ENCODE measurements around the gene PI4KA.
"Not testable (repeated sequence)": the region's sequence is repeated elsewhere in the genome, so short reads cannot be mapped to it uniquely, and the experiment has no call there.

The PI4KA gene

DNA sequence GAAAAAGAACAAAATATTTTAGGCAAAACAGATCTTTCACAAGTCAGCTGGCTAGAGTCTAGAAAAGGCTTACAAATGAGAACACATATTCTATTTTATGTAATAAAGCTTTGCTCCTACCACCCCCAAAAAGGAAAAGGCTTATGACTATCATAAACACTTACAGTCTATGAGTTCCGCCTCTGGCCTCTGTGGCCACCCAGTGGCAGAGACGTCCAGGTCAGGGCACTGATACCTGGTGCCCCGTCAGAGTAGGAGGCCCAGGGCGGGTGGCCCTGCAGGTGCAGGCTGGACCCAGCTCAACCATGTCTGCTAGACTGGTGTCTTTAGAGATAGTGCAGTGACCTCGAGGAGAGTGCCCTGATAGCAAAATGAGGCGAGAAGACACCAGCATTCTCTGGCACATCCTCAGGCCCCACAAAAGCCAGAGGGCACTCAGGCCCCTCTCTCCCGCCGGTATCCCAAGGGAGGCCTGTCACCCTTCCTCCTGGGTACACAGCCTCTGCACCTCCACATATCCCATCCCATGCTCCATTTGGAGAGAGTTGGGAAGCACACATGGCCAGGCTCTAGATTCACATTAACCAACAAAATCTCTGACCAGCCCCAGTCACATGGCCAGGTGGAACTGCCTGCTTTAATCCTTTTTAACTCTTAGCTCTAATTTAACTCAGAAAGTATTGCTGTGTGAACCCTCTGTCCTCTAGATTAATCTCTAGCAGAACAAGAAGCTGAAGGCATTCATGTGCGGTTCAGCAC is 112.0 kb downstream of the PI4KA start:
- no peak for DNase-seq

DNA sequence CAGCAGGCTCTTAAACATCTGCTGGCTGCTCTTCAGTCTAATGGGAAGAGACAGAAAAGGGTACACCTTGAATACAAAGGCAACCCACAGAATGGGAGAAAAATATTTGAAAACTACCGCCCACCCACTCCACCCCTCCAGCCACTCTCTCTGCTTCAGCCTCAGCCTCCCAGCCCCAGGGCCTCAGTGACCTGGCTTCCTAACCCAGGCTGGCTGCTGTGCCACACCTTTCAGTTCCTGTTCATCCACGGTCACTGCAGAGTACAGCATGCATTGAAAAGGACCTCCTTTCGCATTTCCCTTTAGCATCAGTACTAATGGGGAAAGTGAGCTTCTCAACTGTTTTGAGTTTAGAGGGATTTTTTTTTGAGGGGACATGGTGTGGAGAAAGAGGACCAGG is 113.5 kb downstream of the PI4KA start:
- DNase-seq: no peak

DNA sequence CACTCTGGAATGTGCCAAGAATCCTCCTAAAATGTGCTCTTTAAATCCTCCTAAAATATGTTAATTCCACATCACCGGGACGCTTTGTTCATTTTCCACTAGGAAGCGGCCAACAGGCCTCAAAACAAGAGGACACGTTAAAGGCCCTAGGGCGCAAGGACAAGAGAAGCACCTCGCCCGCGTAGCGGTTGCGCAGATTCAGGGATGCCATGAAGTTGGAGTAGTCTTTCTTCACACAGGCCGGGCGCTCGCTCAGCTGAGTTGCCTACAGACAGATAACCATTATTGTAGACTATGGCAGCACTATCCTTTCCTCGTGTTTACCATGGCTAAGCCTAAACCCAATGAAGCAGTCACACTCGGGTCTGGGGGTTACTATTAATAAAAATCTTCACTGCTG is 114.2 kb downstream of the PI4KA start:
- no peak for DNase-seq

DNA sequence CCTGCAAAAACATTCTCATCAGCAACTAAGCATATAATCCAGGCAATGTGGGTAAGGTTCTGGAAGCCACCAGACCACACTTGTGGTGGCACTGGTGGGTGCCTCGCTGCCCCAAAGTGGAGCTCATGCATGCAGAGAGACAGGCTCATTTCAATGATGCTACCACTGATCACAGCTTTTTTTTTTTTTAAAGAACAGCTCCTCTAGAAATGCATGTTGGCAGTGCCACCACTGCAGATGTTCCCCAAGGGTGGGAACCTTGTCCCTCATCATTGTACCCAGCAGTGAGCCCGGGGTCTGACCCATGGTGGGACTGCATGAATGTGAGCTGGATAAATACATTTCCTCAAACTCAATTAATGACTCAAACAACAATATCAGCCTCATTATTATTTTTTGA is 115.8 kb downstream of the PI4KA start:
- no peak for DNase-seq

DNA sequence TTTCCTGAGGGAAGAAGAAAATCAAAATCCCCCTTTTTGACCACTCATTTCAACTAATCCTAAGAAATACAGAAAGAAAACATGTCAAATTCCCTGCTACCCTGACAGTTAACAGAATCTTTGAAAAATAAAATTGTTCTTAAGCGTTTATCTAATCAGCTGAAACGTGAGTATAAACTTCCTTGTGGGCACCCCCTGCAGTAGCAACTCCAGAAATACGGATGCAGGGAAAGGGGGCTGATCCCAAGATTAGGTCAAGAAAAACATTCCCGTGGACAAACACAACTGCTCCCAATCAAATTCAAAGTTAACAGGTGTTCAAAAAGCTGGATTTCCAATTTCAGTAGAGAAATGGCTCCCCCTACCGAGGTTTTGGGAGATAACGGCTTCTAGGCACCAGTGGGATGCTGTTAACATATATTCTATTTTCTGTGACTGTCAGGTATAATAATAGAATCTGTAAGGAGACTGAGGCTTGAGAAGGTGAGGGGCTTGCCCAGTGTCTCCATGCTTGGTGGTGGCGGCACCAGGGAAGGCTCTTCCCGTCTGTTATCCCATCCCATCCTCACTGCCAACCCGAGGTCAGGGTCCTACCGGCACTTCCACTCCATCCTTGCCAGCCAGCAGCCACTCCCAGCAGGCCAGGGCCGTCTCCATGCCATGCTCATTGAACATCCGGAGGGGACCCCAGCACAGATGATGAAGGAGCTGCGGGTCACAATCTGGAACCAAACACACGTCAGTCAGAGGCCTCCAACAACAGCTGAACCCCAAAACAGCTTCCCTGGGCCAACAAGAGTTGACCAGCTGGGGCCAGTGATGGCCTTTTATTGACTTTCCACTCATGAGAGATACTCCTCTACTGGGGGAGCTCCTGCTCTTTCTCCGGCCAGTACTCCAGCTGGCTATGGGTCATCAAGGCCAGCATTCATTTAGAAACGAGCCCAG is 116.7 kb downstream of the PI4KA start:
- DNase-seq: peak; percentile 45

DNA sequence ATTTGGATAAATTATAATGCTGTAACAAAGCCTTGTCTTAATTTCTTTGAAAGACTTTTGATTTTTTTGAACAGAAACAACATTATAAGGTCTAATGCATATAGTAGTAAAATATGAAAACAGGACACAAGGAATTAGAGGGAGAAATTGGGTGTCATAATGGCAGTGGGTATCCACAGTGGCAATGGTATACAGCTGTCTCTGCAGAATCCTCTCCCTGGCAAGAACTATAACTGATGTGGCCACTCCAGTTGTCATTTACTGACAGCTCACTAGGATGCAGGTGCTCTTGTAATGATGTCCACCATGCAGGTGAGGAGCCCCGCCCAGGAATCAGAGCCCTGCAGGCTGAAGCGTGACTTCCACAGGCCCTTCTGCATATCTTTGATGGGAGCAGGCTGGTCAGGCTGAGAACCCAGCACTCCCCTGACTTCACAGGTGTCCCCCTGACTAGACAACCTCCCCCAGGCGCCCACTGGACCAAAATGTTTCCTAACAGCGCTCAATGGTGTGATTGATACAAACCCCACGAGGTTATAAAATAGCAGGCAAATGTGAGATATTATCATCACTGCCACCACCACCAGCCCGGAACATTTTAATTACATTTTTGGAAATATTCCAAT is 117.5 kb downstream of the PI4KA start:
- DNase-seq: no peak

DNA sequence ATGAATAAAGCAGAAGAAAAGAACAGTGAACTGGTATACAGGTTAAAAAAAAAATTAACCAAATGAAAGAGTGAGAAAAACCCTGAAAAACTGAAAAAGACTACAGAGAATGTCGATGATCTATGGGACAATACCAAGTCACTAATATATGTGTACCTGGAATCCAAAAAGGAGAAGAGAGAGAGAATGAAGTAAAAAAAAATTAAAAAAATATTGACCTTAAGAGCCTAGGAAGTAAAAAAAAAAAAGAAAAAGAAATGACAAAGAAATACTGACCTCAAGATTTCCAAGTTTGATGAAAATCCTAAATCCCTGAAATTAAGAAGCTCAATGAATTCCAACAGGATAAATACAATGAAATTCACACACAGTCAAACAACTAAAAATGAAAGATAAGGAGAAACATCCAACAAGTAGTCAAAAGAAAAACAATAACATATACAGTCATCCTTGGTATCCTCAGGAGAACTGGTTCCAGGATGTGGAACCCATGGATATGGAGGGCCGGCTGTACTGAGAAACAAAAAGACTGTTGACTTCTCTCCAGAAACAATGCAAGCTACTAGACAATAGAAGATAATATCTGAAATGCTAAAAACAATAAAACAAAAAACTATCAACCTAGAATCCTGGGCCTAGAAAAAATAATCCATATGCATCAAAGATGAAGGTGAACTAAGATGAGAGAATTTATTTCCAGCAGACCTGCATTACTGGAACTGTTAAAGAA is 118.2 kb downstream of the PI4KA start:
- no peak for DNase-seq

DNA sequence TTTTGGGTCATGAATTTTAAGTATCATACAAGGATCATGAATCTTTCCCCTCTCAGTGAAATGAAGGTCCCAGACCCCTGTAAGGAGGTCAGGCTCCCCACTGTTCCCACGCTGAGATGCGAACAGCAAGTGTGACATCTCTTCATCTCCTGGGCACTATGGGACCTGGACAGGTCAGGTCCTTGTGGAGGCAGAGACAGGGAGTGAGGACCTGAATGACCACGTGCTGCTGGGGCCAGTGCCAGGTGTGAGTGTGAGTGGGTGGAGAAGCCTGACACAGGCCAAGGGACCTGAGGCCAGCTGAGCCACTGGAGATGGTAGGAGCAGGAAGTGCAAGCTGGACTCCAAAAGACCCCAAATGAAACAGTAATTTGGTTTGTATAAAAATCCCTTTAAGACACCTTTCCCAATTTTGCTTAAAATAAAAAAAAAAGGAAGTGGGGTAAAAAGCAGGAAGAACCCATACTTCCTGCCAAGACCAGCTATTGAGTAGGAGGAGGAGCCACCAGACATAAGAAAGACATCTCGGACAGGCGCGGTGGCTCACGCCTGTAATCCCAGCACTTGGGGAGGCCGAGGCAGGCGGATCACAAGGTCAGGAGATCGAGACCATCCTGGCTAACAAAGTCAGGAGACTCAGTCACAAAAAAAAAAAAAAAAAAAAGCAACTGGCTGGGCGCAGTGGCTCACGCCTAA is 120.1 kb downstream of the PI4KA start:
- DNase-seq: peak; percentile 50

DNA sequence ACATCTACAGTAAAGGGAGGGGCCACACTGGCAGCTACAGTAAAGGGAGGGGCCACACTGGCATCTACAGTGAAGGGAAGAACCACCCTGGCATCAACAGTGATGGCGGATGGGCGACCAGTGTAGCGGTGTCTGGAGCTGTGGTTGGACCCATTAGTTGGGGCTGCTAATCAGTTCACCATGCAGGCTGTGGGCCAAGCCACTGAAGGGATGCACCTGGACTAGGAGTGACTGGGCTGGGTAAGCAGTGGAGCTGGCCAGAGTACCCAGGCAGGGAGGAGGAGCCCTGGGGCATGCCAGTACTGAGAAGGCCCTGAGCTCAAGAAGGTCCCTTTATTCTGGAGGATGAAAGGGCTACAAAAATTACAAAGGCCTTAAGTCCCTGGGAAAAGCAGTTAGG is 121.7 kb downstream of the PI4KA start:
- DNase-seq: not testable (repeated sequence)

DNA sequence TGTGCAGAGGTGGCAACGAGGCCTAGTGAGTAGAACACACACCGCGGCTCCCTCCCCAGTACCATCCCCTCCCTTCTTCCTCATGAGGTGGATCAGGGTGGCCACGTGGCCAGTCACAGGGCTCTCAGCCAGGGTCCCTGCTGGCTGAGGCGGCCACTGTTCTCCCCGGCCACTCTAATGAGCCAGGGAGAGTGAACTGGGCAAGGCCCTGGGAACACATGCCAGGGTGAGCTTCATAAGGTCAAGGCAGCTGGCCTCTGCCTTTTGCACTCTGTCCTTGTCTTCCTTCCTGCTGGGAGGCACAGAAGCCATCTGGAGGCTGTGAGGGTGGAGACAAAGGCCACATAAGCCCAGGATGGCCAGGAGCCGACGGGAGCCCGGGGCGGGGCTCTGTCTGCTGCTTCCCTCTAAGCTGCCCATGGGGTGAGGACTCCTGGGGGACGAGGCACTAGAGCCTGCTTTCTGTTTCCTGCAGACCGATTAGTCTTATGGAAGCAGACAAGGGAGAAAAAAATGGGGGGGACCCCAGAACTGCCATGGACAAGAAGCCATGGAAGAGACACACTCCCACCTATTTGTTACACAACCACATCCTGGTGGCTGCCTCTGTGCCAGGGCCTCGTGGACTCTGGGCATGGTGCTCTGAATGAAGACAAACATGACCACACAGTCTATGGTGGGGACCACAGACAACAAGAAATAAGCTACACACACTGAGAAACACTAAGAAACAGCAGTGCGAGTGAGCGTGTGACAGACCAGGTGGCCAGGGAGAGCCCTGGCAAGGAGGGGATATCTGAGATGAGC is 123.1 kb downstream of the PI4KA start:
- DNase-seq: not testable (repeated sequence)

DNA sequence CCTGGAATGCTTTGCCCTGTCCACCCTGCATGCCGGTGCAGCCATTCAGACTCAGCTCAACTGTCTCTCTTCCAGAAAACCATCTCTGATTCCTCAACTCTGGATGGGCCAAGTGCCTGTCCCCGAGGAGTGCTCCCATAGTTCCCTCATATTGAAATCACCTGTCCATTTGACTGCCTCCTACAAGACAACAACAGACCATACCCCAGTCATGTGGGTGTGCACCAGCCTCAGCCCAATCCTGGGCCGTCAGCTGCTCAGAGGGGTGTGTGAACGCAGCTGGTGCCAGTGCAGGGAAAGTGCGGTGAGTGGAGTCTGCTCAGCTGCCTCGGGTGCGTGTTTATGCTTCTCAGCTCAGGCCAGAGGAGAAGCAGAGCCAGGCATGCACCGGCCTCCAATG is 126.2 kb downstream of the PI4KA start:
- DNase-seq: not testable (repeated sequence)

DNA sequence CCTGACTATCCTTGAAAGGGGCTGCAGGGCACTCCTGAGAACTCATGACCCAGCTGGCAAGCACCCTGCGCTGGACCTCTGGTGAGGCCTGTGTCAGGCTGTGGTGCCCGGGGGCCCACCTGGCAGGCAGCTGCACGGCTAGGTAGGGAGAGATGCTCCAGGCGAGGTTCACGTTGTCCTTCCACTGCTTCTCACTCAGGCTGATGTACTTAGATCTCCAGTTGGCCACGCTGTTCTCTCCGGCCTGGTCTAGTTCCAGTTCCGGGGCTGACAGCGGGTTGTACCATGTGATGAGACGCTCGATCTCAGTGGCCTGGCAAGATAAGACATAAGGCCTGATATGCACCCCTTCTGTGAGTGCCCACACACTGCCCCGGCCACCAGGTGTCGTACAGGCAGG is 129.4 kb downstream of the PI4KA start:
- DNase-seq: no peak

DNA sequence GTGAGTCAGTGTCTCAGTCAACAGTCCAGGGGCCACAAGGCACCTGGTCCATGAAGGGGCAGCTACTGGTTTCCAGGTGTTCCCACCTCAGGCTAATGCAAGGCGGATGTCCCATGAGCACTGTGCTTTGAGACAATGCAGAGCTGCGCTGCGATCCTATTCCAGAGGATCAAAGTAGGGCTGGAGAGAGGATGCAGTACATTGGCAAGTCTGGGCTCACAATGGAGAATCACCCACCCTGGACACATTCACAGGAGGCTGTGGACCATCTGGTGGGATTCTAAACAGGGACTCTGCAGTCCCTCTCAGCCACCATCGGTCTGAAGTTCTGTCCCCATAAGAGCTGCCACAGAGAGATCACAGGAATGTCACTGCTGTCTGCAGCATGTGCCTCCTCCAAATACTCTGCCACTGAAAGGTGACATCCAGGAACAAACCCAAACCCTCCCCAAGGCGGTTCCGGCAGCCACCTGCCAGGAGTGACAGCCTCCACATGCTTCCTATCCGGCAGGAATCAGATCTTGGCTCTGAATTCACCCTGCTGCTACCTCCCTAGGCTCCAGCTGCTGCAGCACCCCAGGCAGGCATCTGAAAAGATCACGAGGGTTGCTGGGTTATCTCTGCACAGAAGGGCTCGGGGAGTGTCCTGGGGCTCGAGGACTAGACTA is 130.0 kb downstream of the PI4KA start:
- DNase-seq: no peak

DNA sequence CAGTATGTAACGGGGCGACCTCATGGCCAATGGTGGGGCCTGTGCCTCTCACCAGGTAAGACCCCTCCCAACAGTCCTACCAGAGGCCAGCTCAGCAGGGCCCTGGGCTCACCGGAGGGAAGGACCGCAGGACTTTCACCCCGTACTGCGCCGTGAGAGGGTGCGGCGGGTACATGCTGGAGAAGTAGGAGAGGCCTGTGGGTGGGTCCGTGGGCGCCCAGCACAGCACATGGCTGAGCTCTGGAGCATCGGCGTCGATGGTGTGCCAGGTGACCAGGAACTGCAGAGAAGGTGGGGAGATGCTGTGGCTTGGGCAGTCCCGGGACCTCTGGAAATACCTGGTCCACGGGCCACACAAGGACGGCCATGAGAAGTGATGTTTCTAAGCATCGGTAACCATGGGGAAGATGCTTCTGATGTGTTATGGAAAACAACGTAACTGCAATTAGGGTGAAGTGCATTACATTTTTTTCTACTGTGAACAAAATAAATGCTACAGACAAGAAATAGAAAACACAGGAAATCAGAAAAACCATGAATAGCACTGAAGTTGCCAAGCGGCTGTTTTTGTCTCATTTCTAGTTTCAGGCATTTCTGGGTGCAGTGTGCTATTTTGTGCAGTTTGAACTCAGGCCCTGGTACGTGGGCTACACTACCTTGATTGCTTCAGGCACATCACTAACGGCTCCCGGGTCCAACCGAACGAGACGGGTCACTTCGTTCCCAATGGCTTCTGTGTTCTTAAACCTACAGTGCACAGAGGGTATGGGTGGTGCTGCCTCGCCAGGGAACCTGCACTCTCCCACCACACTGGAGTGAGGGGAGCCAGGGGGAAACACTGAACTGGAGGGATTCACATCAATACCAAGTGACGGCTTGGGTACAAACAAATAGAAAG is 131.2 kb downstream of the PI4KA start:
- DNase-seq: no peak

DNA sequence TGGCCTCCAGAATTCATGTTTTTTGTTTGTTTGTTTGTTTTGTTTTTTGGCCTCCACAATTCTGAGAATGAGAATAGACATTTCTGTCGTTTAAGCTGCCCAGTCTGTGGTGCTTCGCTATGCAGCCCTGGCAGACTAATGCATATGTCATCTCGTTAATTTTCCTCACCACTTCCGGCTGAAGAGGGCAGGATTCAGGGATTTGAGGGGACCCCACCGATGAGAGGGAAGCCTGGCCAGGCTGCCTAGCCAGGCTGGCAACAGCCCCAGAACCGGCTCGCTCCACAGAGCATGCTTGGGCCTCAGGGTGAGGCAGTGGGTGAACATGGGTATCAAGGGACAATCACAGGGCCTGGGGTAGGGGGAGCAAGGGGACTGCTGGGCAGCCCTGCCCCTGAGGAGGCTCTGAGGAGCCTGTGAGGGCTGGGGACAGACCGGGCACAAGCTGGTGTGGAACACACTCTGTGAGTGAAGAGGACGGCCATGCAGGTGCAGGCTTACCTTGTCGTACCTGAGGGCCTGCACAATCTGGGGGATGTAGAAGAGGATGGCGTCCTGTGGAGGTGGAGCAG is 132.5 kb downstream of the PI4KA start:
- no peak for DNase-seq

DNA sequence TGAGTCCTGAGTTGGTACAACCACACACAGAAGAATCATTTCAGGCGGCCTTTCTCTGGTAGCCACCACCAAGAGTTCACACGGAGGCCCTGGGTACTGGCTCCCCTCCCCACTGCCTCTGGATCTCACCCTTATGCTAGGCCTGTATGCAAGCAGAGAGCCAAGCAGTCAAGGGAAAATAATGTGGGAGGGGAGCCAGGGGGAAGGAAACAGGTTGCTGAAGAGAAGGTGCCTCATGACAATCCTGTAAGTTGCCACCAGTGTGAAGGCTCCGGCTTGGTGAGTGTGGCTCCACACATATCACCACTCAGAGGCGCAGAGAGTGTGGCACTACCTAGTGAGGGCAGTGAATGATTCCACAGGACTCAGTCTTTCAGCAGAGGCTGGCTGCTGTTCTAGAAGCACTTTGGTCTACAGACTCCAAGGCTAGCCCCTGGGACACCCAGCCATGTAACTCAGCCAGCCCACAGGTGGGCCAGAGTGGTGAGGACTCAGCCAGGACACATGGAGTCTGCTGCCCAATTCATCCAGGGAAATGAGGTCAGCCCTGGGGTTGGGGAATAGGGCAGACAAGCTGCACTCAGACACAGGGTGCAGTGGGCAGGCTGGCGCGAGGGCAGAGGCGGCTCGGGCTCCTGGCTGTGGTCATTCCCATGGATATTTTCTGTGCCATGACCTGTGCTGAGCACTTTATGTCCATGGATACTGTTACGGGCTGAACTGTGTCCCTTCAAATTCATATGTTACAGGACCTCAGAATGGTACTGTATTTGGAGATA is 133.7 kb downstream of the PI4KA start:
- DNase-seq: no peak

DNA sequence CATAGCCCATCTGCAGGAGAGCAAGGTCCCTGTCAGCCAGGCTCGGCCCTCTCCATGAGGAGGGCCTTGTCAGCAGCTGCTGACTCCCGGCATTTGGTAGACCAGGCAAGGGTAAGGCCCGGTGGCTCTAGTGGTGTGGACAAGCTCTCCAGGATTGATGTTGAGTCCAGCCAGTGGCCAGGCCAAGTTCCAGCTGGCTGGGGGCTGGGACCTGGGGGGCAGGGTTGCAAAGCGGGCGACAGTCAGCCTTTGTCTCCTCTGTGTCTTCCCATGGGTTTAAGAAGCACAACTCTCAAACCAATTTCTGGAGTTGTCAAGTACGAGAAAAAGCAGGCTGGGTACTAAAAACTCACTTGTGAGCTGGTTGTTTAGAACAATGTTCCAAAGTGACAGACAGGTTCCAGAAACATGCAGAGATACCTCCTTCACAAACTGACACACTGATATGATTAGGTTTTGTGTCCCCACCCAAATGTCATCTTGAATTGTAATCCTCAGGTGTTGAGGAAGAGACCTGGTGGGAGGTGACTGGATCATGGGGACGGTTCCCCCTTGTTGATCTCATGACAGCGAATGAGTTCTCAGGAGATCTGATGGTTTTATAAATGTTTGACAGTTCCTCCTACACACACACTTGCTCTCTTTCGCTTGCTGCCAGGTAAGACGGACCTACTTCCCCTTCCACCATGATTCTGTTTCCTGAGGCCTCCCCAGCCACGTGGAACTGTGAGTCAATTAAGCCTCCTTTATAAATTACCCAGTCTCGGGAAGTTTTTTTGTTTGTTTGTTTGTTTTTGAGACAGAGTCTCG is 137.0 kb downstream of the PI4KA start:
- no peak for DNase-seq

Measured in suppressor macrophage treated with lipopolysaccharide for 4 hours (primary cell).